HG03175 (cell line): ENCODE results near the gene TRAPPC1.

Source experiments
- ATAC-seq: cut with Tn5 transposase; IDR thresholded peaks from one replicate; pipeline ENCODE4 v1.9.1; 2021; ENCODE audit warnings: mild to moderate bottlenecking, moderate library complexity; ENCODE audit not compliant: unreplicated experiment

The TRAPPC1 gene

GRCh38 chr17:7903154-7904103, 28.3 kb downstream of the TRAPPC1 start:
- ATAC-seq: no peak

GRCh38 chr17:7897773-7898172, 34.0 kb downstream of the TRAPPC1 start:
- ATAC-seq: no peak

- ATAC-seq: no peak
Observed at GRCh38 chr17:7897090-7897489, 34.7 kb downstream of the TRAPPC1 start.

GRCh38 chr17:7894866-7895265, 36.9 kb downstream of the TRAPPC1 start:
- ATAC-seq: no peak

GRCh38 chr17:7894226-7894625, 37.5 kb downstream of the TRAPPC1 start:
- ATAC-seq: no peak

GRCh38 chr17:7893187-7893880, 38.4 kb downstream of the TRAPPC1 start:
- no peak for ATAC-seq

- no peak for ATAC-seq
Observed at GRCh38 chr17:7889166-7889955, 42.4 kb downstream of the TRAPPC1 start.

- ATAC-seq: no peak
Observed at GRCh38 chr17:7888184-7888920, 43.4 kb downstream of the TRAPPC1 start, which contains the start of gene CHD3. Gene CHD3, plus strand, starts transcription at chr17:7888789. Its CDS starts 212 bp downstream, at chr17:7889001.

GRCh38 chr17:7887482-7888183, 44.1 kb downstream of the TRAPPC1 start:
- peak; percentile 48 for ATAC-seq

GRCh38 chr17:7887038-7887481, 44.7 kb downstream of the TRAPPC1 start:
- ATAC-seq: no peak

GRCh38 chr17:7886227-7887037, 45.3 kb downstream of the TRAPPC1 start:
- ATAC-seq: no peak

GRCh38 chr17:7885367-7886226, 46.1 kb downstream of the TRAPPC1 start:
- ATAC-seq: no peak

GRCh38 chr17:7884581-7885366, 47.0 kb downstream of the TRAPPC1 start:
- no peak for ATAC-seq

- ATAC-seq: no peak
Observed at GRCh38 chr17:7883781-7884386, 47.9 kb downstream of the TRAPPC1 start.

- no peak for ATAC-seq
Observed at GRCh38 chr17:7882629-7883028, 49.1 kb downstream of the TRAPPC1 start.

GRCh38 chr17:7882068-7882467, 49.7 kb downstream of the TRAPPC1 start:
- ATAC-seq: no peak
